BLaER1 (cell line): ENCODE measurements around the gene MARCHF6.

ENCODE experiments used
- H3K27ac ChIP-seq: shearing (Covaris generic); formaldehyde crosslinking; 2 replicates; pipeline ENCODE4 v1.8.1; 2022
- H3K27me3 ChIP-seq: shearing (Covaris generic); formaldehyde crosslinking; 2 replicates; pipeline ENCODE4 v1.8.1; 2022
- H3K36me3 ChIP-seq: shearing (Covaris generic); formaldehyde crosslinking; 2 replicates; pipeline ENCODE4 v1.8.1; 2022
- H3K4me1 ChIP-seq: shearing (Covaris generic); formaldehyde crosslinking; 2 replicates; pipeline ENCODE4 v1.8.1; 2022
- H3K4me2 ChIP-seq: shearing (Covaris generic); formaldehyde crosslinking; 2 replicates; pipeline ENCODE4 v1.8.1; 2022
- H3K4me3 ChIP-seq: shearing (Covaris generic); formaldehyde crosslinking; 2 replicates; pipeline ENCODE4 v1.8.1; 2022
- H3K9ac ChIP-seq: shearing (Covaris generic); formaldehyde crosslinking; 2 replicates; pipeline ENCODE4 v1.8.1; 2022
- H3K9me3 ChIP-seq: shearing (Covaris generic); formaldehyde crosslinking; 2 replicates; pipeline ENCODE4 v1.8.1; 2022
- H4K20me1 ChIP-seq: shearing (Covaris generic); formaldehyde crosslinking; 2 replicates; pipeline ENCODE4 v1.8.1; 2022
- Cebpa-rat ChIP-seq: shearing (Covaris generic); IDR thresholded peaks from 2 replicates; pipeline ENCODE4 v1.8.1; 2022

The MARCHF6 gene

GRCh38 chr5:10324518-10325370 lies 28.8 kb upstream of the MARCHF6 start:
- no peaks in the 10 kb centered on the region for H3K9me3 ChIP-seq

GRCh38 chr5:10328323-10328722 lies 25.2 kb upstream of the MARCHF6 start:
- Histone ChIP-seq H4K20me1 (no peaks in the 10 kb centered on the region), H3K36me3 (no peaks in the 10 kb centered on the region), H3K4me3 (no peak overlapping the region), H3K27ac (no peak overlapping the region), H3K9ac (no peak overlapping the region), H3K27me3 (peaks cover 20% of the 10 kb centered on the region), H3K9me3 (peaks cover 12% of the 10 kb centered on the region), H3K4me2 (no peak overlapping the region), H3K4me1 (no peaks in the 10 kb centered on the region)
- no peak for TF ChIP-seq Cebpa-rat

More at GRCh38 chr5:10324518-10325370, 28.8 kb upstream of the MARCHF6 start:
- no peak for TF ChIP-seq Cebpa-rat
- no peak overlapping the region for H3K4me2 ChIP-seq
- H3K27ac ChIP-seq = no peak overlapping the region
- H3K36me3 ChIP-seq = no peaks in the 10 kb centered on the region
- no peak overlapping the region for H3K4me3 ChIP-seq
- no peaks in the 10 kb centered on the region for H3K27me3 ChIP-seq
- no peak overlapping the region for H3K9ac ChIP-seq
- H4K20me1 ChIP-seq = no peaks in the 10 kb centered on the region
- H3K4me1 ChIP-seq = no peaks in the 10 kb centered on the region

GRCh38 chr5:10329446-10329819 lies 24.1 kb upstream of the MARCHF6 start:
- H3K4me3 ChIP-seq = no peak overlapping the region
- peaks cover 32% of the 10 kb centered on the region for H3K27me3 ChIP-seq
- no peak overlapping the region for H3K27ac ChIP-seq
- no peaks in the 10 kb centered on the region for H4K20me1 ChIP-seq
- H3K9me3 ChIP-seq = peaks cover 23% of the 10 kb centered on the region
- no peak for TF ChIP-seq Cebpa-rat
- no peaks in the 10 kb centered on the region for H3K4me1 ChIP-seq
- no peak overlapping the region for H3K4me2 ChIP-seq
- H3K36me3 ChIP-seq = no peaks in the 10 kb centered on the region; the same call in 1 of the 2 replicates
- no peak overlapping the region for H3K9ac ChIP-seq

GRCh38 chr5:10329820-10330481 lies 23.5 kb upstream of the MARCHF6 start:
- Histone ChIP-seq H3K9ac (no peak overlapping the region), H3K27ac (no peak overlapping the region)

GRCh38 chr5:10330511-10331230 lies 22.8 kb upstream of the MARCHF6 start:
- no peaks in the 10 kb centered on the region for H4K20me1 ChIP-seq
- no peaks in the 10 kb centered on the region for H3K4me1 ChIP-seq
- no peak overlapping the region for H3K27ac ChIP-seq
- H3K4me2 ChIP-seq = no peak overlapping the region
- TF ChIP-seq Cebpa-rat = no peak
- peaks cover 39% of the 10 kb centered on the region for H3K27me3 ChIP-seq
- no peaks in the 10 kb centered on the region; the same call in 1 of the 2 replicates for H3K36me3 ChIP-seq
- H3K9ac ChIP-seq = no peak overlapping the region
- peaks cover 26% of the 10 kb centered on the region for H3K9me3 ChIP-seq
- H3K4me3 ChIP-seq = no peak overlapping the region

More at GRCh38 chr5:10329820-10330481, 23.5 kb upstream of the MARCHF6 start:
- no peak overlapping the region for H3K4me2 ChIP-seq
- TF ChIP-seq Cebpa-rat = no peak
- no peaks in the 10 kb centered on the region for H4K20me1 ChIP-seq
- H3K4me1 ChIP-seq = no peaks in the 10 kb centered on the region
- H3K36me3 ChIP-seq = no peaks in the 10 kb centered on the region; the same call in 1 of the 2 replicates
- H3K27me3 ChIP-seq = peaks cover 37% of the 10 kb centered on the region
- H3K9me3 ChIP-seq = peaks cover 26% of the 10 kb centered on the region
- no peak overlapping the region for H3K4me3 ChIP-seq

- peaks cover 39% of the 10 kb centered on the region for H3K27me3 ChIP-seq
- no peak overlapping the region for H3K4me2 ChIP-seq
- H4K20me1 ChIP-seq = no peaks in the 10 kb centered on the region
- no peaks in the 10 kb centered on the region for H3K4me1 ChIP-seq
- H3K4me3 ChIP-seq = no peak overlapping the region
- no peak for TF ChIP-seq Cebpa-rat
- no peaks in the 10 kb centered on the region; the same call in 1 of the 2 replicates for H3K36me3 ChIP-seq
- H3K9me3 ChIP-seq = peaks cover 26% of the 10 kb centered on the region
- H3K27ac ChIP-seq = no peak overlapping the region
- H3K9ac ChIP-seq = no peak overlapping the region
Measured at GRCh38 chr5:10331341-10331796, 22.1 kb upstream of the MARCHF6 start.

GRCh38 chr5:10332301-10332700 lies 21.2 kb upstream of the MARCHF6 start:
- H3K9ac ChIP-seq = no peak overlapping the region
- H4K20me1 ChIP-seq = no peaks in the 10 kb centered on the region
- H3K27ac ChIP-seq = no peak overlapping the region
- no peak overlapping the region for H3K4me2 ChIP-seq
- H3K4me3 ChIP-seq = no peak overlapping the region
- no peaks in the 10 kb centered on the region; the same call in 1 of the 2 replicates for H3K36me3 ChIP-seq
- no peak for TF ChIP-seq Cebpa-rat
- H3K4me1 ChIP-seq = no peaks in the 10 kb centered on the region
- H3K27me3 ChIP-seq = peaks cover 39% of the 10 kb centered on the region
- H3K9me3 ChIP-seq = peaks cover 26% of the 10 kb centered on the region

- TF ChIP-seq Cebpa-rat = no peak
- Histone ChIP-seq H3K27me3 (peaks cover 39% of the 10 kb centered on the region), H3K9ac (no peak overlapping the region), H3K9me3 (peaks cover 26% of the 10 kb centered on the region), H3K36me3 (no peaks in the 10 kb centered on the region; the same call in 1 of the 2 replicates), H3K4me2 (no peak overlapping the region), H3K27ac (no peak overlapping the region), H3K4me1 (no peaks in the 10 kb centered on the region), H4K20me1 (no peaks in the 10 kb centered on the region), H3K4me3 (peak overlapping the region; percentile 36; the same call in 1 of the 2 replicates)
Measured at GRCh38 chr5:10333154-10334006, 20.1 kb upstream of the MARCHF6 start.

- Histone ChIP-seq H3K9ac (no peak overlapping the region), H3K27me3 (peaks cover 39% of the 10 kb centered on the region), H3K4me1 (no peaks in the 10 kb centered on the region), H3K27ac (no peak overlapping the region), H3K36me3 (no peaks in the 10 kb centered on the region; the same call in 1 of the 2 replicates), H3K9me3 (peaks cover 26% of the 10 kb centered on the region), H4K20me1 (no peaks in the 10 kb centered on the region), H3K4me3 (no peak overlapping the region), H3K4me2 (no peak overlapping the region)
- TF ChIP-seq Cebpa-rat = no peak
Measured at GRCh38 chr5:10334831-10335230, 18.7 kb upstream of the MARCHF6 start.
